HG03378 (cell line): ENCODE results near the gene CASP8.

Experiments used
- ATAC-seq: cut with Tn5 transposase; IDR thresholded peaks from one replicate; pipeline ENCODE4 v1.9.1; 2021; ENCODE audit warnings: mild to moderate bottlenecking, moderate library complexity; ENCODE audit not compliant: unreplicated experiment

Gene CASP8

GRCh38 chr2:201329409-201329808 is 69.1 kb downstream of the CASP8 start:
- ATAC-seq, result no peak
